HG03108 (cell line): ENCODE data around the gene MUC5AC.

Experiments used
- ATAC-seq: cut with Tn5 transposase; IDR thresholded peaks from one replicate; pipeline ENCODE4 v1.9.1; 2021; ENCODE audit warnings: moderate library complexity; ENCODE audit not compliant: unreplicated experiment

The MUC5AC gene

GRCh38 chr11:1120532-1121330 lies 37.0 kb upstream of the MUC5AC start:
- ATAC-seq: no peak

- no peak for ATAC-seq
Observed at GRCh38 chr11:1121331-1121812, 36.4 kb upstream of the MUC5AC start.

GRCh38 chr11:1121813-1122663 lies 35.7 kb upstream of the MUC5AC start:
- no peak for ATAC-seq

GRCh38 chr11:1122664-1123002 lies 35.1 kb upstream of the MUC5AC start:
- ATAC-seq: no peak

DNA sequence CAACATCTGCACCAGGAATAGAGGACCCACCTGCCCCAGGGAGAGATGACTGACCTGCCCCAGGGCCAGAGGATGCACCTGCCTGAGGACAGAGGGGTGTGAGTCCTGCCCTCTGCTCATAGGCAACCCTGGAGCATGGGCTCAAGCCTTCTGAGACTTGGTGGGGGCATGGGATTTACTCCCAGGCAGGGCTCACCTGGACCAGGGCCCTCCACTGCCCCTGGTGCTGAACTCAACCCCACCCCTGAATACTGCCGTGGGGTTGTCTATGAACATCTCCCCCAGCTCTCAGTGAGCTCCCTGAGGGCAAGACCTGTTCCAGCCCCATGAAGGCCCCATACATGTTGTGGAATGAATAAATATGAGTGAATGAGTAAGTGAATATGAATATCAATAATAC lies 33.8 kb upstream of the MUC5AC start:
- no peak for ATAC-seq

- ATAC-seq: no peak
Observed at GRCh38 chr11:1125803-1126202, 31.9 kb upstream of the MUC5AC start.

- ATAC-seq: no peak
Observed at GRCh38 chr11:1126491-1126926, 31.2 kb upstream of the MUC5AC start.

DNA sequence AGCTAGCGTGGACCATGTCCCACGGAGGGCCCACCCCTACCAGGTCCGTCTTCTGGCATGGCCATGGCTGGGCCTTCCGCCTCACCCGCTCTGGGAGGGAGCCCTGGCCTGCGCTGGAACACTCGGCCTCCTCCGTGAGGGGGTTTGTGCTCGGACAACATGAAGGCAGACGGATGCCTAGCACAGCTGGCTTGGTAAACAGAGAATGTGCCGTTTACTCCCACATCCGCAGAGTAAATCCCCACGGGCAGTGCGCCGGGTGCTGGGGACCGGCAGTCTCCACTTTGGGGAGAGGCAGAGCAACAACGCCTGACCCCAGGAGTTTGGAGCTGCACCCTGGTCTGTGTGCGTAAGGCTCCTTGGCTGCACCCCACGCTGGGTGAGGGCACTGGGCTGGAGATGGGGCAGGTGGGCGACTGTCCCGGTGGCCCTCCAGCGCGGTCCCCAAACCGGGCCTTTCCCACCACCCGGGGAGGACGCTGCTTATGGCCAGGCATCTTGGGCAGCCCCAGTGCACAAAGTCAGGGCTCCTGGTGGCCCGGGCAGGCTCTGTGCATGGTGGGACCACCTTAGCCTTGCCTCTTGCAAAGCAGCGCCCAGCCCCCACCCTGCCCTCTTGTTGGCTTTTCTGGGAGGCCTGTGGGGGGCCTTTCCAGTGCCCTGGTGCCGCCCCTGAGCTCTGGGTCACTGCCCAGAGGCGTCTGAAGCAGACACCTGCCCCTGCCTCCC lies 30.7 kb upstream of the MUC5AC start:
- no peak for ATAC-seq

GRCh38 chr11:1127664-1128162 lies 30.0 kb upstream of the MUC5AC start:
- ATAC-seq: no peak

- ATAC-seq: no peak
Observed at GRCh38 chr11:1128311-1129142, 29.2 kb upstream of the MUC5AC start.

DNA sequence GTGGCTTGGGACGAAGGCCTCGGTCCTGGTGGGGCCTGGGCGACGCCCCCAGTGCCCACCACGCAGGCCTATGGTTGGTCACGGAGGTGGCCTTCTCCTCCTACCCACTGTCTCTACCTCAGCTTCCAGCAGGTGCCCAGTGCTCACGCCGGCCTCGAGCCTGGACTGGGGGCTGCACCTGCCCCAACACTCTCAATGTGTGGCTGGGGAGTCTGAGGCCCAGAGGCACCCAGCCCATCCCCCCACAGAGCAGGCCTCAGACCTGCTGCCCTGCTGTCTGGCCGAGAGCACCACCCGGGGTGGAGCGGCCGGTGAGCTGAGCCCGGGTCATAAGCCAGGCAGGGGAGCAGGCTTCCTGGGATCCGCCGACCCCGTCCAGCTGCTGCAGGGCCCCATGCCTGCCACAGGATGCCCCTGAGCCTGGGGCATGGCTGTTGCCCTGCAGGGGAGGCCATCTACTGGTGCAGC lies 28.6 kb upstream of the MUC5AC start:
- ATAC-seq: no peak

- no peak for ATAC-seq
Observed at GRCh38 chr11:1129611-1130160, 28.1 kb upstream of the MUC5AC start.

DNA sequence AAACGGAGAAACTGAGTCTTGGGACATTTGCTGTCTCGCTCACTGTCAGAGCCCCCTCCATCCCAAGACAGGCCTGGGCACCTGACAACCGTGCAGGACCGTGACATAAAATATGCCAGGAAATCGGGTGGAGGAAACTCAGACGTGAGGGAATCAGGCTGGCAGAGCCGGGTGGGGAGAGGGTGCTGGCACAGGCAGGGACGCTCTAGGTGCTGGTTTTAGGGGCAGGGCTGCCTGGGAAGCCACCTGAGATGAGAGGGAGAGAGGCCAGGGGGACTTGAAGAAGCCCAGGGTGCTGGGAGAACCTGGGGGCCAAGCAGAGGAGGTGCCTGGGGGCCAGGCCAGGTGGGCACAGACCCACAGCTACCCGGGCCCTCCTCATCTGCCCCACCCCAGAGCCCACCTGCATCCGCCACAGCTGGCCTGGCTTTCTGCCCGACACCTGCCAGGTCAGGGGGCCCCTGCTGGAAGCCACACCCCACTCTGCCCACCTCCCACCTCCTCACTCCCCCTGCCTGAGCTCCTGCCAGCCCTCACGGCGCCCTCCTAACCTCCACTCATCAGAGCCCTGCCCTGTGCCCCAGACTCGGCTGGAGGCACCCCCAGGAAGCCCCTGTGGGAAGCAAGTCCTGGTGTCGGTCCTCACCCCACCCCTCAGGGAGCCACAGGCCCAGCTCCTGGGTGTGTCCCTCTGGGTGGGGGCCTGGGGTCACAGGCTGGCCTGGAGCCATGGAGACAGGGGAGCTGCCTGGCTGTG lies 27.3 kb upstream of the MUC5AC start:
- ATAC-seq: no peak

- ATAC-seq: no peak
Observed at GRCh38 chr11:1131033-1131911, 26.5 kb upstream of the MUC5AC start.

DNA sequence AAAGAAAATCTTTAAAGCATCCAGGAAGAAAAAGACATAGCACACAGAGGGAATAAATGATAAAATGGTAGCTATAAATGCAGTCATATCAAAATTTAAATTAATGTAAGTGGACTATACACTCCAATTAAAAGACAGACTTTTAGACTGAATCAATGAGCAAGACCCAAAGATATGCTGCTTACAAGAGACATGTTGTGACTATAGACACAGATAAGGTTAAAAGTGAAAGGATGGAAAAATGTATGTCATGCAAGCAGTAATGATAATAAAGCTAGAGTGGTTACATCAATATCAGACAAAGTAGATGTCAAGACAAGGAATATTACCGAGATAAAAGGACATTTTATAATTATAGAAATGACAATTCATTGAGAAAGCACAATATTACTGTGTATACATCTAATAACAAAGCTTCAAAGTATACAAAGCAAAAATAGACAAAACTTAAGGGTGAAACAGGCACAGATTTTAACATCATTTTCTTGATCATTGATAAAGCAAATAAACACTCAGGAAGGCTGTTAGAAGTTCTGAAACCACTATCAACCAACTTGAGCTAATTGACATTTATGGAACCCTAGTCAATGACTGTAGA lies 22.8 kb upstream of the MUC5AC start:
- ATAC-seq: no peak

DNA sequence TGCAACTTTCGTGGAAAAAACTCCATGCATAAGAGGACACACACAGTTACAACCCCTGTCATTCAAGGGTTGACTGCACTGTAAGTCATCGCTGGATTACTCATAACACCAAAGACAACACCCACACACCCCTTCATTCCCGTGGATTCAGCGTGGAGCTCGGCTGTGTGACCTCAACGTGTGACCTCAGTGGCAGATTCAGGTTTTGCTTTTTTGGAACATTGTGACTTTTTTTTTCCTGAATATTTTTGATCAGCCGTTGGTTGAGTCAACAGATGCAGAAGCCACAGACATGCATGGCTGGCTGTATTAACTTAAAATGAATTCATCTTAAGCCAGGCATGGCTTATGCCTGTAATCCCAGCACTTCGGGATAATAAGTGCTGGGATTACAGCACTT lies 19.7 kb upstream of the MUC5AC start:
- no peak for ATAC-seq

GRCh38 chr11:1139441-1140083 lies 18.2 kb upstream of the MUC5AC start:
- no peak for ATAC-seq
